ENCODE data around the gene DSTYK.

DNA sequence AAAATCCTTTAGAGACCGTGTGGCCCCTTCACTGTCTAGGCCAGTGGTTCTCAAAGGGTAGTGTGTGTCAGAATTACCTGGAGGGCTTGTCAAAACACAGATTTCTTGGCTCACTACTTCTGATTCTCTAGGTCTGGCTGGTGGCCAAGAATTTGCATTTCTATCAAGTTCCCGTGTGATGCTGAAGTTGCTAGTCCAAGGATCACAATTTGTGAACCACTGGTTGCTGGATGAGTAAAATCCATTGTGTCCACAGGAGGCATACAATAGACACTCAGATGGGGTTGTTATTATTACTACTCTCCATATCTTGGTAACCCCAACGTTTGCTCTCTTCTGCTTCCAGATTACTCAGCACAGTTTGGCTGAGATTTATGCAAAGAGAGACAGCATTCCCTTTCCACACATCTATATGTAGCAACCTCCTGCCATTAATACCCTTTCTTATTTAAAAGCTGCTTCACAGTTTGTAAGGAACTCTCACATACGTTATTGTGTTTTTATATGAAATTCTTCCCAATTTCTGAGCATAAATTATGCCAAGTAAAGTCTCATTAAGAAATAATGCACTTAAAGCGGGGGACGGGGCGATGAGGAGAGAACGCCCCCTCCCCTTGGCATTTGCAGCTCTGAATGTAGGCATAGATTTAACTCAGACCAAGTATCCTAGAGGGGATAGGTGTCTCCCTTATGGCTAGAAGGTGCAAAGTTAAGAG is 15.5 kb upstream of the DSTYK start:
- no peak for TF ChIP-seq CTCF (IDR thresholded peaks at IDR 0.05)
- no peak for TF ChIP-seq EP300 (IDR thresholded peaks at IDR 0.05; ENCODE audit: low read depth)
- TF ChIP-seq POLR2AphosphoS5 (IDR thresholded peaks at IDR 0.05): no peak
